ENCODE data around the gene DCDC2B. TPM values are rescaled to one million over a fixed set of nuclear protein-coding genes. Genes with fewer than 3 reads are reported as not detected.
"Not testable (repeated sequence)": the region's sequence is repeated elsewhere in the genome, so short reads cannot be mapped to it uniquely, and the experiment has no call there.

Gene DCDC2B
- total and polyA plus RNA-seq, 7 donors, result 0.04 TPM; not detected in 6

DNA sequence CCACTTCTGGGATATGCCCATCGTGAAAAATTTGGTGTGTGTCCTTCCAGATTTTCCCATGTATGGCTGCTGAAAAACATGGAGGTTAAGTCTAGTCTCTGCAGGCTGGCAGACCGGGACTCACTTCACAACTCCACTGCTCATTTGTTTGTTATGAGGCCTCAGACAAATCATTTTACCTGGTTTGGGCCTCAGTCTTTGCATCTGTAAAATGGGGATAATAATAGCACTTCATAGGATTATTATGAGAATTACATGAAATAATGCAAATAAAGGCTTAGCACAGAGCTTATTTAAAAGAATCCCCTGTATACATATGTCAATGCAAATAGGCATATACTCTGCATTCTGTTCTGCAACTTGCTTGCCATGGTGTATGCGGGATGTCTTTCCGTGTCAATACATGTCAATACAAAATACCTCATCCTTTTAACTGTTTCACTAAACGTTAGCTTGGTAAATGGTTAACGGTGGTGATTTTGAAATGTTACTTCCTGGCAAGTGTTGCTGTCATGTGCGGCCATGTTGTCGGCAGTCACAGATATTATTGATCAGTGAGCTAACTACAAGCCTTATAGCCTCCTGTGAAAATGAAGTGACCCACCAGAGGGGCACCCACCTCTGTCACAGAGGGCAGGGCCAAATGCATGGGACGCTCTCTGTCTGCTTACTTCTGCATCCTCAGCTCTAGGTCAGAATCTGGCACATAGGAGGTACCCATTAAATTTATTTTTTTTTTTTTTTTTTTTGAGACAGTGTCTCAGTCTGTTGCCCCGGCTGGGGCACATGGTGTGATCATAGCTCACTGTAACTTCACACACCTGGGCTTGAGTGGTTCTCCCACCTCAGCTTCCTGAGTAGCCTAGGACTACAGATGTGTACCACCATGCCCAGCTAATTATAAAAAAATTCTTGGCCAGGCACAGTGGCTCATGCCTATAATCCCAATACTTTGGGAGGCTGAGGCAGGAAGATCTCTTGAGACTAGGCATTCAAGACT lies 46.5 kb downstream of the DCDC2B start:
- H3K27ac ChIP-seq, result no peak overlapping the region
- H3K9me3 ChIP-seq, result no peaks in the 10 kb centered on the region
- no peak overlapping the region for H3K4me3 ChIP-seq
- peaks cover 0 to 14% (median 5%) of the 10 kb centered on the region in 4 donors for H3K4me1 ChIP-seq
- H3K27me3 ChIP-seq, result no peaks in the 10 kb centered on the region
- WGBS, 2 donors, result 69 to 73% methylated on average over 10 of the region's 10 CpGs
- TF ChIP-seq POLR2A (IDR thresholded peaks at IDR 0.05) (no peak), EP300 (IDR thresholded peaks at IDR 0.05) (no peak), POLR2AphosphoS5 (IDR thresholded peaks at IDR 0.05) (no peak)
- TF ChIP-seq, protein P1, sequence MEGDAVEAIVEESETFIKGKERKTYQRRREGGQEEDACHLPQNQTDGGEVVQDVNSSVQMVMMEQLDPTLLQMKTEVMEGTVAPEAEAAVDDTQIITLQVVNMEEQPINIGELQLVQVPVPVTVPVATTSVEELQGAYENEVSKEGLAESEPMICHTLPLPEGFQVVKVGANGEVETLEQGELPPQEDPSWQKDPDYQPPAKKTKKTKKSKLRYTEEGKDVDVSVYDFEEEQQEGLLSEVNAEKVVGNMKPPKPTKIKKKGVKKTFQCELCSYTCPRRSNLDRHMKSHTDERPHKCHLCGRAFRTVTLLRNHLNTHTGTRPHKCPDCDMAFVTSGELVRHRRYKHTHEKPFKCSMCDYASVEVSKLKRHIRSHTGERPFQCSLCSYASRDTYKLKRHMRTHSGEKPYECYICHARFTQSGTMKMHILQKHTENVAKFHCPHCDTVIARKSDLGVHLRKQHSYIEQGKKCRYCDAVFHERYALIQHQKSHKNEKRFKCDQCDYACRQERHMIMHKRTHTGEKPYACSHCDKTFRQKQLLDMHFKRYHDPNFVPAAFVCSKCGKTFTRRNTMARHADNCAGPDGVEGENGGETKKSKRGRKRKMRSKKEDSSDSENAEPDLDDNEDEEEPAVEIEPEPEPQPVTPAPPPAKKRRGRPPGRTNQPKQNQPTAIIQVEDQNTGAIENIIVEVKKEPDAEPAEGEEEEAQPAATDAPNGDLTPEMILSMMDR (IDR thresholded peaks at IDR 0.05), result no peak
- H3K36me3 ChIP-seq, result no peaks in the 10 kb centered on the region
- intact Hi-C loops (cut with DNase I), result no loop called here
- DNase-seq, result no peak

DNA sequence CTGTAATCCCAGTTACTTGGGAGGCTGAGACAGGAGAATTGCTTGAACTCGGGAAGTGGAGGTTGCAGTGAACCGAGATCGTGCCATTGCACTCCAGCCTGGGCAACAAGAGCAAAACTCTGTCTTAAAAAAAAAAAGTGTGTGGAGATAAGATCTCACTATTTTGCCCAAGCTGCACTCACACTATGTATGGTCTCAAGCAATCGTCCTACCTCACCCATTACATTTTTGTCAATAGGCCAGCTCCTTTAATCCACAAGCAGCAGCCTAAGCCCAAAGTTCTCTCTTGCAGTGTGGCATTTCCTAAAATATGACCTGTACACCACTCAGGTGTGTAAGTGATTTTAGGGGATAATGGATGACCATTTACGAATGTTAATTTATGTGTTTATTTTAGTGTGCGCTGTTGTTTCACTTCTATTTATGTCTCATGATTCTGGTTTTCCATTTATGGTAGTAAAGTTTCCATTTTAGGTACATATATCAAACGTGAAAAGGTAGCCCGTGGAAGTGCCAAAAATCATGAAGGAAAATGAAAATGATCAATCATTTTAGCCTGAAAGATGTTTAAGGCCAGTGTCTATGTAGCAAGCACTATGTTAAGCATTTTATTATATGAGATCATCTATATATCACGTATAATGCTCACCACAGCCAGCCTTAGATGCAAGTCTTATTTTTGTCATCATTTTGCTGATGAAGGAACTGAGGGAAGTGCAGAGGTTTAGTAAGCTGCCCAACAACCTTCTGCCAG lies 47.8 kb downstream of the DCDC2B start:
- intact Hi-C loops (cut with DNase I), result no loop called here
- WGBS, 2 donors, result 63 to 74% methylated on average over 9 of the region's 9 CpGs
- no peak for DNase-seq
- H3K27ac ChIP-seq, result no peak overlapping the region
- TF ChIP-seq POLR2AphosphoS5 (IDR thresholded peaks at IDR 0.05) (no peak), EP300 (IDR thresholded peaks at IDR 0.05) (no peak), POLR2A (IDR thresholded peaks at IDR 0.05) (no peak)
- TF ChIP-seq, protein P1 (IDR thresholded peaks at IDR 0.05), result no peak
- no peak overlapping the region for H3K4me3 ChIP-seq
- no peaks in the 10 kb centered on the region for H3K9me3 ChIP-seq
- no peaks in the 10 kb centered on the region for H3K27me3 ChIP-seq
- no peaks in the 10 kb centered on the region for H3K36me3 ChIP-seq
- peaks cover 0 to 14% (median 5%) of the 10 kb centered on the region in 4 donors for H3K4me1 ChIP-seq

DNA sequence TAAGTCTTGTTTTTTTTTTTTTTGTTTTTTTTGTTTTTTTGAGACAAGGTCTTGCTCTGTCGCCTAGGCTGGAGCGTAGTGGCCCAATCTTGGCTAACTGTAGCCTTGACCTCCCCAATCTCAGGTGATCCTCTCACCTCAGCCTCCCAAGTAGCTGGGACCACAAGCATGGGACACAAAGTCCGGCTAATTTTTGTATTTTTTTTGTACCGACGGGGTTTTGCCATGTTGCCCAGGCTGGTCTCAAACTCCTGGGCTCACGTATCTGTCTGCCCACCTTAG lies 48.3 kb downstream of the DCDC2B start:
- H3K9me3 ChIP-seq, result no peaks in the 10 kb centered on the region
- intact Hi-C loops (cut with DNase I), result no loop called here
- no peak overlapping the region for H3K27ac ChIP-seq
- no peaks in the 10 kb centered on the region for H3K27me3 ChIP-seq
- H3K4me1 ChIP-seq, result peaks cover 0 to 14% (median 5%) of the 10 kb centered on the region in 4 donors
- WGBS, 2 donors, result 88 to 93% methylated on average over 6 of the region's 6 CpGs
- DNase-seq, result no peak
- H3K4me3 ChIP-seq, result no peak overlapping the region
- no peak for TF ChIP-seq POLR2AphosphoS5 (IDR thresholded peaks at IDR 0.05)
- TF ChIP-seq POLR2A (IDR thresholded peaks at IDR 0.05), result no peak
- TF ChIP-seq EP300 (IDR thresholded peaks at IDR 0.05), result no peak
- TF ChIP-seq, protein P1 (IDR thresholded peaks at IDR 0.05), result no peak
- no peaks in the 10 kb centered on the region for H3K36me3 ChIP-seq

DNA sequence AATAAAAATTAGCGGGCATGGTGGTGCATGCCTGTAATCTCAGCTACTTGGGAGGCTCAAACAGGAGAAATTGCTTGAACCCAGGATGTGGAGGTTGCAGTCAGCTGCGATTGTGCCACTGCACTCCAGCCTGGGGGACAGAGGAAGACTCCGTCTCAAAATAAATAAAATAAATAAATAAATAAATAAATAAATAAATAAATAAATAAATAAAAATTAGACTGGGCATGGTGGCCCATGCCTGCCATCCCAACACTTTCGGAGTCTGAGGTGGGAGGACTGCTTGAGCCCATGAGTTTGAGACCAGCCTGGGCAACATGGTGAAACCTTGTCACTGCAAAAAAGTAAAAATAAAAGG lies 54.3 kb downstream of the DCDC2B start:
- intact Hi-C loops (cut with DNase I); H3K9me3 ChIP-seq; H3K4me1 ChIP-seq; H3K36me3 ChIP-seq; H3K27me3 ChIP-seq; DNase-seq; H3K27ac ChIP-seq; H3K4me3 ChIP-seq: not testable (repeated sequence)
- 96% methylated on average over 4 of the region's 4 CpGs for WGBS, 2 donors

DNA sequence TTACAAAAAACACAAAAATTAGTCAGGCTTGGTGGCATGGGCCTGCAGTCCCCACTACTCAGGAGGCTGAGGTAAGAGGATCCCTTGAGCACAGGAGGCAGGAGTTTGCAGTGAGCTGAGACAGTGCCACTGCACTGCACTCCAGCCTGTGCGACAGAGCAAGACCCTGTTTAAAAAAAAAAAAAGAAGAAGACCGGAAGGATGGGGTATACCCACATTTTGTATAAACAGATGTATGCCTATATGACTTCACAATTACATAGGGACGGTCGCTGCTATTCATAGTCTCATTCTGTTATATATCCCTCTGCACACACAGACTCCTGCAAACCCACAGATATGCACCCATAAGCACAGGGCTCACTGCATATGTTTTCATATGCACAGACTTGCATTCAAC lies 54.9 kb downstream of the DCDC2B start:
- no peak overlapping the region for H3K4me3 ChIP-seq
- no peak for TF ChIP-seq POLR2AphosphoS5 (IDR thresholded peaks at IDR 0.05)
- no peak for TF ChIP-seq POLR2A (IDR thresholded peaks at IDR 0.05)
- TF ChIP-seq, protein P1 (IDR thresholded peaks at IDR 0.05), result no peak
- no peak for TF ChIP-seq EP300 (IDR thresholded peaks at IDR 0.05)
- H3K27ac ChIP-seq, result no peak overlapping the region
- no peak for DNase-seq
- WGBS, 2 donors, result 61 to 85% methylated on average over 4 of the region's 4 CpGs
- H3K36me3 ChIP-seq, result no peaks in the 10 kb centered on the region
- H3K4me1 ChIP-seq, result no peaks in the 10 kb centered on the region
- no peaks in the 10 kb centered on the region for H3K27me3 ChIP-seq
- H3K9me3 ChIP-seq, result no peaks in the 10 kb centered on the region
- intact Hi-C loops (cut with DNase I), result no loop called here

All from sigmoid colon (tissue), 7 donors.